Epithelial cell of umbilical artery (primary cell): ENCODE results near the gene TMEM191B. TPM values are rescaled to one million over a fixed set of nuclear protein-coding genes. Genes with fewer than 3 reads are reported as not detected.

Source experiments
- total RNA-seq: library from RNA; depleted of rRNA; stranded (reverse); fragments of >200 nt; gene quantifications from 2 replicates; pipeline ENCODE4 v1.2.3, GENCODE V29; 2014

TMEM191B gene
- total RNA-seq: 0.15 TPM in 1 of 2 replicates, not detected in the other

DNA sequence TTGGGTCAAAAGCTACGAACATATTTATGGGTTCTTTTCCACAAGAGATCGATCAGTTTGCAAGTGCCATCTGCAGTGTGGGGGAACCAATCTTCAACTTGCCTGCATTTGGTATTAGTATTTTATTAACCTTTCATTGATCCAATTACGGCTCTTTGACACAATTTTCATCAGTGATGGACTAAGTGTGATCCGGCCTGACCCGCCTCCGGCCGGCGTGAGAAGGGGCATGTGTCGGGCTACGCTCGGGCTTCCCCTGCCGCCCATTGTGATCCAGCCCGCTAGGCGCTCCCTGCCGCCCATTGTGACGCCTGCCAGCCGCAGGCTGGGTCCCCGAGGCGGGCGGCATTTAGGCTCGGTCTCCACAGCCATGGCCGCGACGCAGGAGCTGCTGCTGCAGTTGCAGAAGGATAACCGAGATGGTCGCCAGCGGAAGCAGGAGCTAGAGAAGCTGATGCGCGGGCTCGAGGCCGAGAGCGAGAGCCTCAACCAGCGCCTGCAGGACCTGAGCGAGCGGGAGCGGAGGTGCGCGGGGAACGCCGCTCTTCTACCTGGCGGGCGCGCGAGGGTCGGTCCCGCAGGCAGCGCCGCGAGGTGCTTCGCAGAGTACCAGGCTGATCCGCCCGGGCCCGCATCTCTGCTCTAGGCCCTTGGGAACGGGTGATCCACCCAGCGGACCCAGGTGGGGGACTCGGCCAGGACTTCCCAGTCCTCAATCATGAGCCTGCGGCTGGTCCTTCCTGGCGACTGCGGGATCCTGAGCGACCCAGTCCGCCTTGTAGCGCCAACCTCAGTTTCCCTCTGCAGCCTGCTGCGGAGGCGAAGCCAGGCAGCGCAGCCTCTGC, at the start of gene TMEM191B:
Gene TMEM191B, plus strand, starts transcription at position 51 of the 845 bp plus-strand sequence. Its CDS starts 179 bp downstream, at position 230.

GRCh38 chr22:18518061-18518460, 9.5 kb upstream of the TMEM191B start, which contains the start of gene GGTLC3:
TSS of gene GGTLC3 (minus strand) at chr22:18518161. CDS start at chr22:18517897, 264 bp downstream.

Other genes starting within 250 kb of the TMEM191B start
- gene GGTLC3, start 9.6 kb upstream of the TMEM191B start, total RNA-seq: not detected in 2 replicates
- not detected in 2 replicates for gene RIMBP3, start 84.1 kb downstream of the TMEM191B start, total RNA-seq